OCI-LY3 (cell line): ENCODE data around the gene CDH4.

Experiments used
- CTCF ChIP-seq: fragments of 200-600, 300-600 bp; sonication (generic); IDR thresholded peaks from 2 replicates; pipeline ENCODE4 v1.5.1; 2014; ENCODE audit warnings: antibody characterized with exemption, low read length, low read depth
- EZH2phosphoT487 ChIP-seq: fragments of 200-600 bp; shearing (Covaris generic); IDR thresholded peaks from 2 replicates; pipeline ENCODE4 v1.6.1; 2018; ENCODE audit warnings: antibody characterized with exemption, mixed run types, low read depth

GRCh38 chr20:61267241-61267640, 15.2 kb downstream of the CDH4 start:
- no peak for TF ChIP-seq CTCF
- TF ChIP-seq EZH2phosphoT487, result no peak
